ENCODE data around the gene NOG. TPM values are rescaled to one million over a fixed set of nuclear protein-coding genes. Genes with fewer than 3 reads are reported as not detected.

The NOG gene
- total RNA-seq, 4 donors from 2014 or later: not detected

GRCh38 chr17:56603486-56604238 lies 10.2 kb downstream of the NOG start:
- Histone ChIP-seq H3K27ac (no peak overlapping the region), H3K36me3 (no peaks in the 10 kb centered on the region), H3K4me3 (no peak overlapping the region), H3K9me3 (no peaks in the 10 kb centered on the region), H3K4me1 (no peaks in the 10 kb centered on the region), H3K27me3 (peaks cover 33% of the 10 kb centered on the region)
- TF ChIP-seq POLR2A (IDR thresholded peaks at IDR 0.05) (no peak), CTCF (IDR thresholded peaks at IDR 0.05) (no peak), POLR2AphosphoS5 (IDR thresholded peaks at IDR 0.05) (no peak), EP300 (IDR thresholded peaks at IDR 0.05; ENCODE audit: low read depth) (no peak)
- 43 to 67% methylated on average over 4 to 7 of the region's 7 CpGs for WGBS, 2 donors (ENCODE audit: low coverage in 1 of 2)
- no peak for DNase-seq
- in situ Hi-C loops (cut with MboI; ENCODE audit: low pct_ligation_motif_present in 1 of 4, low pct_unique_long_range_greater_than_20kb in 1 of 4, low sequenced_read_pairs in 3 of 4): no loop called here
- intact Hi-C loops (cut with DNase I; ENCODE audit: low total_unique reads): no loop called here

DNA sequence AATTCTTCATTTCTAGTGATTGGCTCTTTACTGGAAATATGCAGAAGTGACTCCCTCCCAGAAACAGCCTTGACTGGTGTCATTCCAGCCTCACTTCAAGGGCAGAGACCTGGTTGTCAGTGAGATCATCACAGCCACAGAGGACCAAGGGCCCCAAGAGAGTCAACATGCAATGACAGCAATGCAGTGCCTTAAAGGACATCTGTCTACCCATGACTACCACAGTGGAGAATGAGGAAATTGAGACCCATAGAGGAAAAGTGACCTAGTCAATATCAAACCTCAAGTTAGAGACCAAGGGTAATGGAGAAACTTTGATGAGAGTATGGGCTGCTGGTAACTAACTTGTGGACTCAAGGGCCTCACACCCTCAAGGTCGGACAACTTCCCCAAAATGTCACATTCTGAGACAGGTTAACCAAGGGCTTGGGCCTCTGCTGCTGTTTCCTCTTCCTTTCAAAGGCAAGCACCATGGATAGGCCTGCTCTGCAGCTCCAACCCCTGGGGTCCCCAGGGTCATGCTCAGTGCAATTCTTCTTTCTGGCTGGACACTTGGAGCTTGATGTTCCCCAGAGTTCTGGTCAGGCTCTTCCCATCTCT lies 11.3 kb downstream of the NOG start:
- DNase-seq: no peak
- no peak overlapping the region for H3K4me3 ChIP-seq
- H3K36me3 ChIP-seq: no peaks in the 10 kb centered on the region
- intact Hi-C loops (cut with DNase I; ENCODE audit: low total_unique reads): no loop called here
- peaks cover 21% of the 10 kb centered on the region for H3K27me3 ChIP-seq
- TF ChIP-seq POLR2A (IDR thresholded peaks at IDR 0.05) (no peak), CTCF (IDR thresholded peaks at IDR 0.05) (no peak), POLR2AphosphoS5 (IDR thresholded peaks at IDR 0.05) (no peak), EP300 (IDR thresholded peaks at IDR 0.05; ENCODE audit: low read depth) (no peak)
- H3K9me3 ChIP-seq: no peaks in the 10 kb centered on the region
- in situ Hi-C loops (cut with MboI; ENCODE audit: low pct_ligation_motif_present in 1 of 4, low pct_unique_long_range_greater_than_20kb in 1 of 4, low sequenced_read_pairs in 3 of 4): no loop called here
- 63% methylated on average over 1 of the region's 1 CpG; no CpG with 5 or more reads in 1 of the 2 donors for WGBS, 2 donors (ENCODE audit: low coverage in 1 of 2)
- no peaks in the 10 kb centered on the region for H3K4me1 ChIP-seq
- H3K27ac ChIP-seq: no peak overlapping the region

- 80 to 83% methylated on average over 4 of the region's 4 CpGs for WGBS, 2 donors (ENCODE audit: low coverage in 1 of 2)
- no peak for TF ChIP-seq POLR2A (IDR thresholded peaks at IDR 0.05)
- no peak for TF ChIP-seq POLR2AphosphoS5 (IDR thresholded peaks at IDR 0.05)
- TF ChIP-seq EP300 (IDR thresholded peaks at IDR 0.05; ENCODE audit: low read depth): no peak
- TF ChIP-seq CTCF (IDR thresholded peaks at IDR 0.05): no peak
- Histone ChIP-seq H3K4me1 (no peaks in the 10 kb centered on the region), H3K27me3 (peaks cover 6% of the 10 kb centered on the region), H3K36me3 (no peaks in the 10 kb centered on the region), H3K9me3 (no peaks in the 10 kb centered on the region), H3K4me3 (no peak overlapping the region), H3K27ac (no peak overlapping the region)
- DNase-seq: no peak
- intact Hi-C loops (cut with DNase I; ENCODE audit: low total_unique reads): no loop called here
- in situ Hi-C loops (cut with MboI; ENCODE audit: low pct_ligation_motif_present in 1 of 4, low pct_unique_long_range_greater_than_20kb in 1 of 4, low sequenced_read_pairs in 3 of 4): no loop called here
These were observed 15.4 kb downstream of the NOG start for GRCh38 chr17:56608944-56609343.

- in situ Hi-C loops (cut with MboI; ENCODE audit: low pct_ligation_motif_present in 1 of 4, low pct_unique_long_range_greater_than_20kb in 1 of 4, low sequenced_read_pairs in 3 of 4) (no loop called here), intact Hi-C loops (cut with DNase I; ENCODE audit: low total_unique reads) (no loop called here)
- 79 to 86% methylated on average over 3 of the region's 3 CpGs for WGBS, 2 donors (ENCODE audit: low coverage in 1 of 2)
- no peak for TF ChIP-seq EP300 (IDR thresholded peaks at IDR 0.05; ENCODE audit: low read depth)
- no peak for TF ChIP-seq POLR2A (IDR thresholded peaks at IDR 0.05)
- no peak for TF ChIP-seq POLR2AphosphoS5 (IDR thresholded peaks at IDR 0.05)
- no peak for TF ChIP-seq CTCF (IDR thresholded peaks at IDR 0.05)
- Histone ChIP-seq H3K9me3 (no peaks in the 10 kb centered on the region), H3K27me3 (no peaks in the 10 kb centered on the region), H3K36me3 (no peaks in the 10 kb centered on the region), H3K4me1 (no peaks in the 10 kb centered on the region), H3K27ac (no peak overlapping the region), H3K4me3 (no peak overlapping the region)
- DNase-seq: no peak
These were observed 16.8 kb downstream of the NOG start for GRCh38 chr17:56610321-56610720.

All from transverse colon (tissue), 4 donors.